PC-3 (cell line): ENCODE data around the gene AP1B1. TPM values are rescaled to one million over a fixed set of nuclear protein-coding genes. Genes with fewer than 3 reads are reported as not detected.

ENCODE experiments used
- ATAC-seq: fragments of 200-7000 bp; cut with Tn5 transposase; 2 replicates; pipeline ENCODE4 v1.9.1; 2020; ENCODE audit warnings: mild to moderate bottlenecking, moderate library complexity
- BruUV-seq: library from RNA; stranded (reverse); fragments of 400-500 nt; replicated peaks from 2 replicates; lab custom pipeline; 2021; lab: Mats Ljungman, UMichigan
- CTCF ChIA-PET: fragments of 300-600 bp; sonication (Branson Sonifier 250); formaldehyde crosslinking; loops from one replicate; lab custom pipeline; 2022; ENCODE audit warnings: antibody characterized with exemption; lab: Charles Lee
- POLR2A ChIA-PET: fragments of 300-600 bp; sonication (Branson Sonifier 250); formaldehyde crosslinking; loops from one replicate; lab custom pipeline; 2022; ENCODE audit warnings: antibody characterized with exemption; ENCODE audit not compliant: unreplicated experiment; lab: Charles Lee
- DNase-seq: peaks from one replicate; pipeline ENCODE4 v3.0.0-alpha.2; 2015
- H2AFZ ChIP-seq: fragments of 300-600 bp; sonication (generic); 2 replicates; pipeline ENCODE4 v1.6.0; 2016; ENCODE audit warnings: antibody characterized with exemption, low read length
- H3F3A ChIP-seq: fragments of 300-600 bp; sonication (generic); one replicate; pipeline ENCODE4 v1.6.0; 2017; ENCODE audit warnings: antibody characterized with exemption, low read length, control low read depth, mild to moderate bottlenecking; ENCODE audit not compliant: unreplicated experiment
- H3K27ac ChIP-seq: fragments of 300-600 bp; sonication (generic); 2 replicates; pipeline ENCODE4 v1.5.1; 2016; ENCODE audit warnings: mild to moderate bottlenecking, low read length
- H3K27me3 ChIP-seq: fragments of 300-600 bp; sonication (generic); 2 replicates; pipeline ENCODE4 v1.6.1; 2016; ENCODE audit warnings: low read length, mixed read lengths
- H3K36me3 ChIP-seq: fragments of 300-600 bp; sonication (generic); 2 replicates; pipeline ENCODE4 v1.6.1; 2016; ENCODE audit warnings: low read depth, mixed run types, low read length, mixed read lengths
- H3K4me1 ChIP-seq: fragments of 300-600 bp; sonication (generic); 2 replicates; pipeline ENCODE4 v1.5.1; 2016; ENCODE audit warnings: low read length; ENCODE audit not compliant: insufficient read depth
- H3K4me2 ChIP-seq: fragments of 300-600 bp; sonication (generic); 2 replicates; pipeline ENCODE4 v1.6.0; 2016; ENCODE audit warnings: low read length
- H3K4me3 ChIP-seq: fragments of 300-600 bp; sonication (generic); 2 replicates; pipeline ENCODE4 v1.5.1; 2016; ENCODE audit warnings: mild to moderate bottlenecking, low read length, mixed read lengths
- H3K79me2 ChIP-seq: fragments of 300-600 bp; sonication (generic); 2 replicates; pipeline ENCODE4 v1.6.1; 2017; ENCODE audit warnings: low read length, mixed read lengths
- H3K9ac ChIP-seq: fragments of 300-600 bp; sonication (generic); 2 replicates; pipeline ENCODE4 v1.6.0; 2016; ENCODE audit warnings: mild to moderate bottlenecking, low read length
- H3K9me2 ChIP-seq: fragments of 300-600 bp; sonication (generic); replicated peaks from 2 replicates; pipeline ENCODE4 v1.6.1; 2016; ENCODE audit warnings: mixed run types, low read length, mixed read lengths
- H3K9me3 ChIP-seq: fragments of 300-600 bp; sonication (generic); 2 replicates; pipeline ENCODE4 v1.6.1; 2016; ENCODE audit warnings: low read length, mixed read lengths
- H4K20me1 ChIP-seq: fragments of 300-600 bp; sonication (generic); 2 replicates; pipeline ENCODE4 v1.6.1; 2016; ENCODE audit warnings: low read length, mixed read lengths
- EZH2 ChIP-seq: fragments of 300-600 bp; sonication (generic); IDR thresholded peaks from one replicate; pipeline ENCODE4 v1.6.1; 2017; ENCODE audit warnings: antibody characterized with exemption, mild to moderate bottlenecking, low read length; ENCODE audit not compliant: unreplicated experiment
- EZH2phosphoT487 ChIP-seq: fragments of 300-600 bp; sonication (generic); IDR thresholded peaks from 2 replicates; pipeline ENCODE4 v1.6.1; 2018; ENCODE audit warnings: mild to moderate bottlenecking, antibody characterized with exemption, low read length, borderline replicate concordance
- intact Hi-C: fragments of 100-400 bp; cut with micrococcal nuclease; formaldehyde crosslinking; loops from 2 replicates; pipeline ENCODE4 v1.9.0; 2023
- total RNA-seq: library from RNA; depleted of rRNA; stranded (reverse); fragments of >200 nt; gene quantifications from 2 replicates; pipeline ENCODE4 v1.2.3, GENCODE V29; 2014
- TF ChIP-seq, protein P1 (sequence below): fragments of 300-600 bp; sonication (generic); conservative IDR thresholded peaks from 2 replicates; pipeline ENCODE4 v1.5.1; 2017; ENCODE audit warnings: antibody characterized with exemption, low read depth, mild to moderate bottlenecking, low read length

The AP1B1 gene
- total RNA-seq, 1 experiment from 2014 or later = 81.2 TPM

DNA sequence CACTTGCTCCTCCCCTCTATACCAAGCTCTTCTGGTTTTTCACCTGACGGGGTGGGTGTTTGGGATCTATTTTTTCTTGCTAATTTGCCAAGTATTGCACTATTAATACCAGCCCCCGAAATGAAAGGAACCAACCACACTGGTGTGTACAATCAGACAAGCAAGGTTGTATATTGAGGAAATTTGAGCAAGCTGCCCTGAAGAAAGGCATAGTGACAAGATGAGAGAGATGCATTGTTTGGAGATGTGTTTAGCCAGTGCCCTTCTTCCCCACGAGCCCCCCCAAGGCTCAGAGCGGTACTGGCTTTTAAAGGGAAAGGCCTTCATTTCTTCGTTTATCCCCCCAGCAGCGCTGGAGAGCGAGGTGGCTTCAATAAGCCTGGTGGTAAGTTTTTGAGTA, 97.2 kb downstream of the AP1B1 start:
- no peak for TF ChIP-seq EZH2
- Histone ChIP-seq H3K36me3 (peaks cover 89% of the 10 kb centered on the region), H3K27me3 (no peaks in the 10 kb centered on the region), H3K9me3 (no peaks in the 10 kb centered on the region), H3K79me2 (peaks cover 21% of the 10 kb centered on the region), H3K9ac (no peak overlapping the region), H3K9me2 (no peaks in the 10 kb centered on the region), H3F3A (no peaks in the 10 kb centered on the region), H3K4me3 (no peak overlapping the region), H3K27ac (no peak overlapping the region), H3K4me2 (no peak overlapping the region), H3K4me1 (no peaks in the 10 kb centered on the region), H4K20me1 (peaks cover 20% of the 10 kb centered on the region), H2AFZ (no peak overlapping the region)
- DNase-seq (no peak), ATAC-seq (no peak)
- POLR2A ChIA-PET = no interaction called here
- CTCF ChIA-PET = no interaction called here
- intact Hi-C loops = no loop called here
- no TSS peak for BruUV-seq

DNA sequence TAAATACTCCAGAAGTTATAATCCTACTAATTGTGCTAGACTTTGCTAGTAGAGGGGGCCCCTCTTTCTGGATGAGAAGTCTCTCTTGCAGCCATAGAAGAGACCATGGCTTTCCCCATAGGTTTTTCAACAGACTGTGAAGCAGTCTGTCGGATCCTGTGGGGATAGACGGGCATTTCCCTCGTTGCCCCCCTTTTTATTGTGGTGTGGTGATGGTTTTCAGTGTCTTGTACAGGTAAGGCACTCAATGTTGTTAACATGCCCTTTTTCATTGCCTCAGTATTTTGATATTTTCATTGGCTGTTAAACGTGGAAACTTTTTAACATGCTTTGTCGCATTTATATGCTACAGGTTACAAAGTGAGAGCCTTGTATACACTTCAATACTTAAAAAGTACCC, 98.3 kb downstream of the AP1B1 start:
- TF ChIP-seq EZH2phosphoT487 = no peak
- TF ChIP-seq, protein P1, sequence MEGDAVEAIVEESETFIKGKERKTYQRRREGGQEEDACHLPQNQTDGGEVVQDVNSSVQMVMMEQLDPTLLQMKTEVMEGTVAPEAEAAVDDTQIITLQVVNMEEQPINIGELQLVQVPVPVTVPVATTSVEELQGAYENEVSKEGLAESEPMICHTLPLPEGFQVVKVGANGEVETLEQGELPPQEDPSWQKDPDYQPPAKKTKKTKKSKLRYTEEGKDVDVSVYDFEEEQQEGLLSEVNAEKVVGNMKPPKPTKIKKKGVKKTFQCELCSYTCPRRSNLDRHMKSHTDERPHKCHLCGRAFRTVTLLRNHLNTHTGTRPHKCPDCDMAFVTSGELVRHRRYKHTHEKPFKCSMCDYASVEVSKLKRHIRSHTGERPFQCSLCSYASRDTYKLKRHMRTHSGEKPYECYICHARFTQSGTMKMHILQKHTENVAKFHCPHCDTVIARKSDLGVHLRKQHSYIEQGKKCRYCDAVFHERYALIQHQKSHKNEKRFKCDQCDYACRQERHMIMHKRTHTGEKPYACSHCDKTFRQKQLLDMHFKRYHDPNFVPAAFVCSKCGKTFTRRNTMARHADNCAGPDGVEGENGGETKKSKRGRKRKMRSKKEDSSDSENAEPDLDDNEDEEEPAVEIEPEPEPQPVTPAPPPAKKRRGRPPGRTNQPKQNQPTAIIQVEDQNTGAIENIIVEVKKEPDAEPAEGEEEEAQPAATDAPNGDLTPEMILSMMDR = no peak
- no peak for TF ChIP-seq EZH2
- Histone ChIP-seq H3F3A (no peaks in the 10 kb centered on the region), H3K9me2 (no peaks in the 10 kb centered on the region), H3K9me3 (no peaks in the 10 kb centered on the region), H3K79me2 (peaks cover 25% of the 10 kb centered on the region), H3K4me3 (no peak overlapping the region), H3K4me2 (no peak overlapping the region), H3K27me3 (no peaks in the 10 kb centered on the region), H4K20me1 (peaks cover 16% of the 10 kb centered on the region), H3K27ac (no peak overlapping the region), H2AFZ (no peak overlapping the region), H3K9ac (no peak overlapping the region), H3K4me1 (no peaks in the 10 kb centered on the region), H3K36me3 (peaks cover 84% of the 10 kb centered on the region)
- no TSS peak for BruUV-seq
- ChIA-PET POLR2A (no interaction called here), CTCF (no interaction called here)
- ATAC-seq = no peak
- intact Hi-C loops = no loop called here
- no peak for DNase-seq

DNA sequence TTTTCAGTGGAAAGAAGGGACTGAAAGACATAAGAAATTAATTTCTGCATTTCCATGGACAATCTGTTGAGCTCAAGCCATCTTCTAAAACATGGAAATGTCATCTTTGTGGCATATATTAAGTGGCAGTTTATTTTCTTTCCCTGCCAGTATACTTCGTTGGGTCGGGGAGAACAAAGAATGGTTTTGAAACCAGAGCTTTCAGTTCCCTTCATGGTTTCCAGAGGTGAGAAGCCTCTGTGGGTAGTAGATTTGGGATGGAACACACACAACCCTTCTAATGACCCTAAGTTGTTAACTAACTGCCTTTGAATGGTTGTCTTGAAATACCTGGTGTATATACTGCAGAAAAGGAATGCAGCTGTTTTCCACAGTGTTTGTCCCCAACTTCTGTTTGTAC, 99.5 kb downstream of the AP1B1 start:
- Histone ChIP-seq H3K4me2 (no peak overlapping the region), H3K27ac (no peak overlapping the region), H3K27me3 (no peaks in the 10 kb centered on the region), H3K79me2 (peaks cover 34% of the 10 kb centered on the region), H3K9me2 (no peaks in the 10 kb centered on the region), H3K9me3 (no peaks in the 10 kb centered on the region), H3K4me1 (no peaks in the 10 kb centered on the region), H3K9ac (no peak overlapping the region), H3K4me3 (no peak overlapping the region), H2AFZ (no peak overlapping the region), H4K20me1 (peaks cover 16% of the 10 kb centered on the region), H3K36me3 (peaks cover 82% of the 10 kb centered on the region), H3F3A (no peaks in the 10 kb centered on the region)
- ATAC-seq (no peak), DNase-seq (no peak)
- ChIA-PET POLR2A (no interaction called here), CTCF (no interaction called here)
- intact Hi-C loops = no loop called here
- BruUV-seq = TSS peak; percentile 5
- TF ChIP-seq EZH2 (no peak), EZH2phosphoT487 (no peak)
- TF ChIP-seq, protein P1 = no peak
